MV-4-11 (cell line): ENCODE results near the gene MECR.
"Not testable (repeated sequence)": the region's sequence is repeated elsewhere in the genome, so short reads cannot be mapped to it uniquely, and the experiment has no call there.

Source experiments
- DNase-seq: peaks from one replicate; lab custom pipeline; 2025; lab: John Stamatoyannopoulos, UW

The MECR gene

DNA sequence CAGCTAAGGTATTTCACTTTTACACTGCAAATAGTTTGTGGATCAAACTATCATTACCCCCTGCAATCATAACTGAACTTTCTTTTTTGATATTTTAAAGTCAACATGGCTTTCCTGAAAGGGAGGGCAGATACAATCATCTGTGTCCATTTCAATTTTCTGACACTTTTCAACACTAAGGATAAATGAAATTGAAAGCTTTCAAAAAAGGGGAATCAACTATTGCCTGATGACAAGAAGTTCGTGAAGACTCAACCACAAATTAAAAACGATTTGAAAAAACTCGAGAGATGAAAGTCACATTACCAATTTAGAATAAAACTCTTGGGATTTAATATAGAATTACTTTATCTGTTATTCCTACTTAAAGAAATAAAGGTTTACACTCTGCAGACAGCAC is 60.8 kb downstream of the MECR start:
- DNase-seq = peak; percentile 20

GRCh38 chr1:29167904-29168303 is 62.8 kb downstream of the MECR start:
- no peak for DNase-seq

DNA sequence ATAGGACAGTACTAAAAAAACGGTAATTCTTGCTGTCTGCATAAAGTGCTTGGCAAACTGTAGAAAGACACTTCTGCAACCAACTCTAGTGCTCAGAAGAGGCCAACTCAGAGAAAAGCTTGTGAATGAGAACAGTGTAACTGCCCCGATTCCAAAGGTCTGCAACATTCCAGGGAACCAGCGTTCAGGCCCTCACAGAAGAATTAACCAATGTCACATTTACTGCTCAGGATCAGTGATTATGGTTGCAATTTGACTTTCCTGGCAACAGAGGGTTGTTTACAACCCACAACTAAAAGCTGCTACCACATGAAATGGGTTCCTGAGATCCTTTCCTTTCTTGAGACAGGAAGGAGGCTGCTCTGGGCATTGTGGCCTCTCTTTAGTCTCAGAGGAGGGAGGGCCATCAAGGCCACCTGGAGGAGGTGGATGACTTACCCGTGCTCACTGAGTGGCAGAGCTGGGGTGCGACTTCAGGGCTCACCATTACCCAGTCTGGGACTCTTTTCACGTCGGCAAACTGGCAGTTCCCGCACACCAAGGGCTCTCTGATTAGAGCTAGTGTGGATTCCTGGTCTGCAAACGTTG is 64.3 kb downstream of the MECR start:
- DNase-seq = no peak

DNA sequence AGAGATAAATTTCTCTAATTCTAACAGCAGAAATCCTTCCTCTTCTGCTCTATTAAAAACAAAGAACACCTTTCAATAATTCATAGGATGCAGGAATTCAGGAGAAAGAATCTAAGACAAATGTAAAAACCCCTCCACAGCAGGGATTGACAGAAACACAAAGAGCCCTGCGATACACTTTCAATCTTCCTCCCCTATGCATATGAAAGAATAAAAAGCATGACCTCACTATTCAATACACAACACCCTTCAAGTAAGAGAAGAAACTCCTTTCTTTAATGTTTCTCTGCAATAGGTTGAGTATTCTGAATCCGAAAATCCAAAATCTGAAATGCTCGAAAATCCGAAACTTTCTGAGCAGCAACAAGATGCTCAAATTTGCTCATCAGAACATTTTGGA is 66.1 kb downstream of the MECR start:
- DNase-seq = no peak

DNA sequence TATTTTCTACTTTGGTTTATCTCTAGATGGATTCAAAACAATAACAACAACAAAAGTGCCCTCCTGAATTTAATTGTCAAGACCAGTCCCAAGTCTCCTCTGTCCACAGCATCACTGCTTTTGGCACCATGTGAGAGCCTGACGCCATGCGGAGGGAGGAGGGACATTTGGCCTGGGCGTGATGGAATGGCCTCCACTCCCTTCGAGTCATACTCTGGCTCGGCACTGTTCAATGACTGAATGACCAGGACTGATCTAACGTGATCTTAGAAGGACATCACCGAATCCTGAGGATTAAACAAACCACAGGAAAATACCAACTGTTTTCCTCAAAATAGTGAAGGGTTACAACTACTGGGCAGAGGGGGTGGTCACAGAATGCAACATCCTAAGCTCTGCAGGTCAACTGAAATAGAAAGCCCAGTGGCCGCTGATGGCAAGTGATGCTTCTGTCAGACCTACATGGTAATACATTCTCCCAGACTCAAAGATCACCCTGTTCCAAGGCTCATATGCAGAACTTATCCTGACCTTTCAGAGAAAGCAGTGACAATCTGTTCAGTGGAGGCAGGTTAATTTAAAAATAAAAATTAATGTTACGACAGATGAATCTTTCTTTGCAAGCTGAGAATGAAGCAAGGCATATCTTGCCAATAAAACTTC is 68.1 kb downstream of the MECR start:
- DNase-seq = no peak

GRCh38 chr1:29162025-29162424 is 68.7 kb downstream of the MECR start:
- no peak for DNase-seq

GRCh38 chr1:29159773-29160172 is 71.0 kb downstream of the MECR start:
- DNase-seq = no peak

GRCh38 chr1:29157269-29157601 is 73.5 kb downstream of the MECR start:
- DNase-seq = no peak

GRCh38 chr1:29156543-29157268 is 74.0 kb downstream of the MECR start:
- no peak for DNase-seq

GRCh38 chr1:29152046-29152805 is 78.5 kb downstream of the MECR start:
- DNase-seq = no peak

DNA sequence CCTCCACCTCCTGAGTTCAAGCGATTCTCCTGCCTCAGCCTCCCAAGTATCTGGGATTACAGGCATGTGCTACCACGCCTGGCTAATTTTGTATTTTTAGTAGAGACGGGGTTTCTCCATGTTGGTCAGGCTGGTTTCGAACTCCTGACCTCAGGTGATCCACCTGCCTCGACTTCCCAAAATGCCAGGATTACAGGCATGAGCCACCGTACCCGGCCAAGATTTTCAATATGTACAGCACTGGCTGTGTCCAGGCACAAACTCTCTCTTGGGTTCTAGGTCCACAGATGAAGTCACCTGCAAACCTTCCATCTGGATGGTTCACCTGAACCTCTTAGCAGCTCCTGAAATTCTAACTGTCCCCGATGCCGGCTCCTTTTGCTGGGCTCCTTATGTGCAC is 80.4 kb downstream of the MECR start:
- not testable (repeated sequence) for DNase-seq

GRCh38 chr1:29148656-29149491 is 81.9 kb downstream of the MECR start:
- no peak for DNase-seq

DNA sequence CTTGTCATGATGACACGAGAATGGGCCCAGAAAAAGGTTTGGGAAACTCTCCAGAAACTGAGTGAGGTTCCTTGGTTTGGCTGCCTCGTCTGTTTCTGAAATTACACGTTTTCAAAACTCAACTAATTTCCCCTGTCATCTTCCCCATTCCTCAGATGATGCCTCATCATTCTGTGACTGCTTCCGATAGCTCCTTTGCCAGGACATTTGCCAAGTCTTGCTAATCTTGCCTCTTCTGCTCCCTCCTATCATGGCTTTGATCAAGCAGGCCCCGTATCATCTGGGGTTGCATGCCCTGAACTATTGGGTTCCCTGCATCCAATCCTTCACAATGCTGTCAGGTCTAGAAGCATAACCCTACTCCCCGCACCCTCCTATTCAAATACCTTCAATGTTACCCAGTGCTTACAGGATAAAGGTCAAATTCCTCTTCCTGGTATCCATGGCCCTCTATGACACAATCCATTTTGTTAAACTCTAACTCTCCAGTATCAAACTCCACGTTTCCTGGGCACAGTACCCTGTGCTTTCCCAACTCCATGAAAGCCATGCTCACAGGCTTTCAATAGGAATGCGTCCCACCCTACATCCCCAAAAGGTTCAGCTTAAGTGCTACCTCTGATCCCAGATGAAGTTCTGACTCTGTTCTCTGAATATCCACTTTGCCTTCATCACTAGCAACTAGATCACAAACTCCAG is 84.8 kb downstream of the MECR start:
- DNase-seq = no peak

- DNase-seq = no peak
Measured at GRCh38 chr1:29144178-29144577, 86.6 kb downstream of the MECR start.

DNA sequence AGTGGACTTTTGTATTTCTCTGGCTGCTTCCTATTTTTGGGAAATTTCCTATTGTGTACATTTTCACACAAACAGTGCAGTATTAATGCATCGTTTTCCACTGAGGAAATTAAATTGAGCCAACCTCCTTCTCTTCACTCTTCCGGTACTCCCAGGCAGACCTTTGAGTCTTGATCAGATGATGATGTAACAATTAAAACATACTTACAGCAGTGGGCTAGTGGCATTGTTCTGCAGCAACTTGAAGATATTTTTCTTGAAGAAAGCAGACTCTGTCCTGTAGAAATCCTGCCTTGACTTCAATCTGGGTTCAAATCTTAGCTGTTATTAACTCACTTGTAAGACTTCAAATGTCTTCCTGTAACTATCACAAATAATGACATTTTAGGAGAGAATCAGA is 88.0 kb downstream of the MECR start:
- no peak for DNase-seq
